Natural killer cell (primary cell): ENCODE results near the gene KRTDAP. TPM values are rescaled to one million over a fixed set of nuclear protein-coding genes. Genes with fewer than 3 reads are reported as not detected.

Experiments
- ATAC-seq, 3 donors: fragments of 150-1000 bp in 2 of 3; fragments of 200-7000 bp in 1 of 3; cut with Tn5 transposase; 1 replicate in 1 of 3; 2 replicates in 2 of 3; pipeline ENCODE4 v1.10.0; 2021; ENCODE audit warnings: mild to moderate bottlenecking in 2 of 3, moderate library complexity in 2 of 3
- DNase-seq, 2 donors: peaks; one replicate each; pipeline versions ENCODE4 v3.0.0 to v3.0.0-alpha.2; 2013 to 2021; ENCODE audit warnings: mixed read lengths in 1 of 2
- H3K27ac ChIP-seq: one replicate; pipeline ENCODE4 v1.5.1; 2013; ENCODE audit warnings: mild to moderate bottlenecking, low read length
- H3K27me3 ChIP-seq: one replicate; pipeline ENCODE4 v1.6.1; 2013; ENCODE audit warnings: low read length; ENCODE audit not compliant: control insufficient read depth, insufficient read depth
- H3K36me3 ChIP-seq: one replicate; pipeline ENCODE4 v1.6.1; 2013; ENCODE audit warnings: low read length; ENCODE audit not compliant: control insufficient read depth, insufficient read depth
- H3K4me1 ChIP-seq: one replicate; pipeline ENCODE4 v1.6.1; 2013; ENCODE audit warnings: low read length; ENCODE audit not compliant: control insufficient read depth, insufficient read depth
- H3K4me3 ChIP-seq: one replicate; pipeline ENCODE4 v1.5.1; 2013; ENCODE audit warnings: low read length
- H3K9me3 ChIP-seq: one replicate; pipeline ENCODE4 v1.6.1; 2013; ENCODE audit warnings: low read length; ENCODE audit not compliant: control insufficient read depth, insufficient read depth
- H3K27ac Mint-ChIP-seq, 2 donors: one replicate each; pipeline ENCODE4 v1.8.0; 2022; ENCODE audit warnings: mild to moderate bottlenecking in 2 of 2, mixed read lengths in 2 of 2, moderate library complexity in 1 of 2
- H3K27me3 Mint-ChIP-seq, 2 donors: one replicate each; pipeline ENCODE4 v1.8.0; 2022; ENCODE audit warnings: low read depth in 2 of 2, mixed read lengths in 2 of 2
- H3K36me3 Mint-ChIP-seq: one replicate; pipeline ENCODE4 v1.8.0; 2022; ENCODE audit warnings: mixed read lengths
- H3K4me1 Mint-ChIP-seq, 2 donors: one replicate each; pipeline ENCODE4 v1.8.0; 2022; ENCODE audit warnings: mixed read lengths in 2 of 2
- H3K4me3 Mint-ChIP-seq: one replicate; pipeline ENCODE4 v1.8.0; 2022; ENCODE audit warnings: mild to moderate bottlenecking, moderate library complexity, mixed read lengths
- H3K9me3 Mint-ChIP-seq, 2 donors: one replicate each; pipeline ENCODE4 v1.8.0; 2022; ENCODE audit warnings: mixed read lengths in 2 of 2
- WGBS: methylation state at CpG from one replicate; pipeline ENCODE4 v1.1.7; 2013; ENCODE audit warnings: missing lambda C conversion rate; ENCODE audit not compliant: insufficient coverage; 5-methylcytosine and 5-hydroxymethylcytosine counted together
- intact Hi-C: fragments of 100-400 bp; cut with micrococcal nuclease; formaldehyde crosslinking; loops from one replicate; pipeline ENCODE4 v1.14.2; 2022
- total RNA-seq, 4 donors: library from RNA; stranded (reverse); fragments of 120-200 nt in 1 of 4; gene quantifications; one replicate each; pipeline versions ENCODE4 v1.2.3 to v1.2.4, GENCODE V29; 2013 to 2022
- TF ChIP-seq, protein P1 (sequence below): fragments of 200-600 bp; IDR thresholded peaks from one replicate; pipeline ENCODE4 v1.8.0; 2022; ENCODE audit warnings: antibody characterized with exemption

The KRTDAP gene
- total RNA-seq, 3 donors from 2014 or later (not counting 1 experiment from before 2014, with no cell fraction given) = not detected

DNA sequence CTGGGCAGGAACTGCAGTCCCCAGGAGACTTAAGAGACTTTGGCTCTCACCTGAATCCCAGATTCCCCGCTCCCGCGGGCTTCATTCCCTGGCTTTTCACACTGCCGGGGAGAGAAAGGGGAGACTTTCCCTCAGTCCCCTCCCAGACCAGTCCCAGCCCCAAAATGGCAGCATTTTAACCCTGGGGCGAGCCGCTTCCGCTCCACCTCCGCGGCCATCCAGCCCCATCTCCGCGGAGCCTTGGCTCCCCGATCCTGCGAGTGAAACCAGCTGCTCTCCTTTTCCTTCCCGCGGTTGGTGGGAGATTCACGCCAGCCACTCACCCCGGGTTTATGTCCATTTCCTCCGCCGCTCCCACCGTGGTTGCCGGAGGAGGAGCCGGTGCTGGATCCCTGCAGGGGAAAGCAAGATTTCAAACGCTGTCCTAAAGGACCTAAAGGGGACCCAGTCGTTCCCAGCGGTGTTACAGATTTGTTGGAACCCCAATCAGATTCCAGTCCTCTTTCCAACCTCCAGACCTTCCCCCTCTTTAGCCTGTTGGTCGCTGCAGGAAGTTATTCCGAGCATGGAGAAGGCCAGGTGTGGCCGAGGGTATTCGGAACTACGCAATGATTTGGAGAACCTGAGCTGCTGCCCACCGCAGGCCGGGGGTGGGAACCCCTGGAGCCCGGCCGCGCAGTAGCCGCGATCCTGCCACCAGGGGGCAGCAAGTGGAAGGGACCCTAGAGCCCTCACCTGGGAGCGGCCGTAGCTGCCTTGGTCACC is 19.8 kb upstream of the KRTDAP start:
- no peaks in the 10 kb centered on the region for H3K9me3 ChIP-seq
- H3K27me3 ChIP-seq = peaks cover 11% of the 10 kb centered on the region
- peaks cover 7 to 19% of the 10 kb centered on the region in 2 donors for H3K27me3 Mint-ChIP-seq
- under 1% methylated on average over 39 of the region's 39 CpGs for WGBS
- intact Hi-C loops = loop anchor here (1.0 to 2.0 kb wide), 2 partner anchors 82 to 207 kb away; no protein-coding TSS in a partner anchor
- H3K4me1 Mint-ChIP-seq = peaks cover 8 to 24% of the 10 kb centered on the region in 2 donors
- H3K9me3 Mint-ChIP-seq = no peaks in the 10 kb centered on the region
- DNase-seq (peak; percentile 74 to 85), ATAC-seq (peak; percentile 71 to 76 (median 75))
- no peaks in the 10 kb centered on the region for H3K36me3 Mint-ChIP-seq
- peaks cover 23% of the 10 kb centered on the region for H3K4me1 ChIP-seq
- H3K36me3 ChIP-seq = no peaks in the 10 kb centered on the region
- H3K27ac Mint-ChIP-seq = peak overlapping the region; percentile 64 to 82
- TF ChIP-seq, protein P1, sequence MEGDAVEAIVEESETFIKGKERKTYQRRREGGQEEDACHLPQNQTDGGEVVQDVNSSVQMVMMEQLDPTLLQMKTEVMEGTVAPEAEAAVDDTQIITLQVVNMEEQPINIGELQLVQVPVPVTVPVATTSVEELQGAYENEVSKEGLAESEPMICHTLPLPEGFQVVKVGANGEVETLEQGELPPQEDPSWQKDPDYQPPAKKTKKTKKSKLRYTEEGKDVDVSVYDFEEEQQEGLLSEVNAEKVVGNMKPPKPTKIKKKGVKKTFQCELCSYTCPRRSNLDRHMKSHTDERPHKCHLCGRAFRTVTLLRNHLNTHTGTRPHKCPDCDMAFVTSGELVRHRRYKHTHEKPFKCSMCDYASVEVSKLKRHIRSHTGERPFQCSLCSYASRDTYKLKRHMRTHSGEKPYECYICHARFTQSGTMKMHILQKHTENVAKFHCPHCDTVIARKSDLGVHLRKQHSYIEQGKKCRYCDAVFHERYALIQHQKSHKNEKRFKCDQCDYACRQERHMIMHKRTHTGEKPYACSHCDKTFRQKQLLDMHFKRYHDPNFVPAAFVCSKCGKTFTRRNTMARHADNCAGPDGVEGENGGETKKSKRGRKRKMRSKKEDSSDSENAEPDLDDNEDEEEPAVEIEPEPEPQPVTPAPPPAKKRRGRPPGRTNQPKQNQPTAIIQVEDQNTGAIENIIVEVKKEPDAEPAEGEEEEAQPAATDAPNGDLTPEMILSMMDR = peak; percentile 98
- peak overlapping the region; percentile 46 for H3K27ac ChIP-seq
- peak overlapping the region; percentile 89 for H3K4me3 Mint-ChIP-seq
- peak overlapping the region; percentile 55 for H3K4me3 ChIP-seq

DNA sequence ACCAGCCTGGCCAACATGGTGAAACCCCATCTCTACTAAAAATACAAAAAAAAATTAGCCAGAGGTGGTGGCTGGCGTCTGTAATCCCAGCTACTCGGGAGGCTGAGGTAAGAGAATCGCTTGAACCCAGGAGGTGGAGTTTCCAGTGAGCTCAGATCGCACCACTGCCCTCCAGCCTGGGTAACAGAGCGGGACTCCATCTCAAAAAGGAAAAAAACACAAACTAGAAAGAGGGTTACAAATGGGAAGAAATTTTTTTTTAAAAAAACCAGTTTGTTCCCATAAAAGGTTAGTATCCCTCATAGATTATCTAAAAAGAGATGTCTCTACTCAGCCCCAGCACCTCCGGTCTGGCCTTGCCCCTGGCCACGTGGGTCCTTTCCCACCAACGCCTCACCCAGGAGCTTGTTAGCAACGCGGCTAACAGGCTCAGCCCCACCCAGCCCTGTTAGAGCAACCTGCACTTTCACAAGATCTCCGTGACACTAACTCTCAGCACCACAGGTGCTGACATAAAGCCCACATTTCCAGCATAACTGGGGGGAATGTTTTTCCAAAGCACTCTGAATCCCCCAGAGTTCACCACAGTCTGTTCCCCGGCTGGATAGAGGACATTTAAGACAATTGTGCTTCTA is 18.9 kb upstream of the KRTDAP start:
- Mint-ChIP-seq H3K4me1 (peaks cover 8 to 24% of the 10 kb centered on the region in 2 donors), H3K4me3 (peak overlapping the region; percentile 89), H3K27me3 (peaks cover 7 to 16% of the 10 kb centered on the region in 2 donors), H3K9me3 (no peaks in the 10 kb centered on the region), H3K36me3 (no peaks in the 10 kb centered on the region), H3K27ac (peak overlapping the region; percentile 64 to 82)
- Histone ChIP-seq H3K9me3 (no peaks in the 10 kb centered on the region), H3K27me3 (peaks cover 11% of the 10 kb centered on the region), H3K27ac (peak overlapping the region; percentile 46), H3K36me3 (no peaks in the 10 kb centered on the region), H3K4me3 (peak overlapping the region; percentile 55), H3K4me1 (peaks cover 23% of the 10 kb centered on the region)
- WGBS = 31% methylated on average over 11 of the region's 12 CpGs
- TF ChIP-seq, protein P1 = no peak
- ATAC-seq (peak; percentile 85 to 93 (median 87)), DNase-seq (peak; percentile 43 to 70)
- intact Hi-C loops = no loop called here

GRCh38 chr19:35508129-35508528 is 17.9 kb upstream of the KRTDAP start:
- no peaks in the 10 kb centered on the region for H3K36me3 Mint-ChIP-seq
- Histone ChIP-seq H3K9me3 (no peaks in the 10 kb centered on the region), H3K27ac (no peak overlapping the region), H3K4me1 (peaks cover 23% of the 10 kb centered on the region), H3K36me3 (no peaks in the 10 kb centered on the region), H3K4me3 (no peak overlapping the region), H3K27me3 (peaks cover 11% of the 10 kb centered on the region)
- peaks cover 8 to 24% of the 10 kb centered on the region in 2 donors for H3K4me1 Mint-ChIP-seq
- intact Hi-C loops = no loop called here
- 93% methylated on average over 2 of the region's 3 CpGs for WGBS
- peaks cover 3 to 11% of the 10 kb centered on the region in 2 donors for H3K27me3 Mint-ChIP-seq
- ATAC-seq = no peak
- H3K27ac Mint-ChIP-seq = peak overlapping the region in 1 of 2 donors; percentile 37
- TF ChIP-seq, protein P1 = no peak
- H3K4me3 Mint-ChIP-seq = no peak overlapping the region
- DNase-seq = no peak
- H3K9me3 Mint-ChIP-seq = no peaks in the 10 kb centered on the region
